ENCODE results near the gene STIM1. TPM values are rescaled to one million over a fixed set of nuclear protein-coding genes. Genes with fewer than 3 reads are reported as not detected.
"Not testable (repeated sequence)": the region's sequence is repeated elsewhere in the genome, so short reads cannot be mapped to it uniquely, and the experiment has no call there.

The STIM1 gene
- total RNA-seq, 2 experiments from 2014 or later: 98.8 to 101 TPM

- Mint-ChIP-seq H3K27ac (no peak overlapping the region), H3K4me1 (peaks cover 4% of the 10 kb centered on the region), H3K36me3 (peaks cover 65% of the 10 kb centered on the region), H3K27me3 (no peaks in the 10 kb centered on the region), H3K4me3 (no peak overlapping the region), H3K9me3 (peaks cover 12% of the 10 kb centered on the region)
- DNase-seq (no peak), ATAC-seq (ENCODE audit: low read depth) (no peak)
- POLR2A ChIA-PET: no interaction called here
These were observed 176.6 kb downstream of the STIM1 start for GRCh38 chr11:4032097-4032496.

GRCh38 chr11:4035985-4036384 is 180.5 kb downstream of the STIM1 start:
- Mint-ChIP-seq H3K27ac (no peak overlapping the region), H3K4me1 (peaks cover 7% of the 10 kb centered on the region), H3K4me3 (no peak overlapping the region), H3K27me3 (no peaks in the 10 kb centered on the region), H3K36me3 (peaks cover 49% of the 10 kb centered on the region), H3K9me3 (peaks cover 18% of the 10 kb centered on the region)
- DNase-seq: no peak
- ATAC-seq (ENCODE audit: low read depth): no peak
- POLR2A ChIA-PET: no interaction called here

- no peak overlapping the region for H3K4me3 Mint-ChIP-seq
- DNase-seq (no peak), ATAC-seq (ENCODE audit: low read depth) (no peak)
- H3K4me1 Mint-ChIP-seq: peaks cover 8% of the 10 kb centered on the region
- H3K27me3 Mint-ChIP-seq: no peaks in the 10 kb centered on the region
- no peak overlapping the region for H3K27ac Mint-ChIP-seq
- peaks cover 36% of the 10 kb centered on the region for H3K36me3 Mint-ChIP-seq
- H3K9me3 Mint-ChIP-seq: peaks cover 12% of the 10 kb centered on the region
- POLR2A ChIA-PET: no interaction called here
These were observed 183.5 kb downstream of the STIM1 start for GRCh38 chr11:4039011-4039410.

GRCh38 chr11:4040461-4040860 is 185.0 kb downstream of the STIM1 start:
- DNase-seq (no peak), ATAC-seq (ENCODE audit: low read depth) (no peak)
- Mint-ChIP-seq H3K4me1 (peaks cover 14% of the 10 kb centered on the region), H3K27me3 (no peaks in the 10 kb centered on the region), H3K9me3 (peaks cover 9% of the 10 kb centered on the region), H3K36me3 (peaks cover 28% of the 10 kb centered on the region), H3K27ac (no peak overlapping the region), H3K4me3 (no peak overlapping the region)
- POLR2A ChIA-PET: no interaction called here

GRCh38 chr11:4041731-4042391 is 186.4 kb downstream of the STIM1 start:
- POLR2A ChIA-PET: no interaction called here
- H3K27ac Mint-ChIP-seq: no peak overlapping the region
- no peak for DNase-seq
- no peak overlapping the region for H3K4me3 Mint-ChIP-seq
- no peak for ATAC-seq (ENCODE audit: low read depth)
- peaks cover 14% of the 10 kb centered on the region for H3K4me1 Mint-ChIP-seq
- no peaks in the 10 kb centered on the region for H3K27me3 Mint-ChIP-seq
- H3K9me3 Mint-ChIP-seq: peaks cover 6% of the 10 kb centered on the region
- peaks cover 15% of the 10 kb centered on the region for H3K36me3 Mint-ChIP-seq

GRCh38 chr11:4044976-4045646 is 189.6 kb downstream of the STIM1 start:
- Mint-ChIP-seq H3K9me3 (peaks cover 2% of the 10 kb centered on the region), H3K27ac (no peak overlapping the region), H3K36me3 (peaks cover 17% of the 10 kb centered on the region), H3K27me3 (no peaks in the 10 kb centered on the region), H3K4me3 (no peak overlapping the region), H3K4me1 (peaks cover 12% of the 10 kb centered on the region)
- DNase-seq: no peak
- no peak for ATAC-seq (ENCODE audit: low read depth)
- POLR2A ChIA-PET: no interaction called here

- Mint-ChIP-seq H3K27me3 (no peaks in the 10 kb centered on the region), H3K27ac (no peak overlapping the region)
These were observed 192.9 kb downstream of the STIM1 start for GRCh38 chr11:4048340-4048739.

GRCh38 chr11:4049006-4049405 is 193.5 kb downstream of the STIM1 start:
- peaks cover 1% of the 10 kb centered on the region for H3K9me3 Mint-ChIP-seq
- ATAC-seq (ENCODE audit: low read depth) (no peak), DNase-seq (no peak)
- H3K4me1 Mint-ChIP-seq: peaks cover 6% of the 10 kb centered on the region
- H3K4me3 Mint-ChIP-seq: no peak overlapping the region
- POLR2A ChIA-PET: no interaction called here
- peaks cover 28% of the 10 kb centered on the region for H3K36me3 Mint-ChIP-seq
- H3K27me3 Mint-ChIP-seq: no peaks in the 10 kb centered on the region
- no peak overlapping the region for H3K27ac Mint-ChIP-seq

More at GRCh38 chr11:4048340-4048739, 192.9 kb downstream of the STIM1 start:
- peaks cover 28% of the 10 kb centered on the region for H3K36me3 Mint-ChIP-seq
- ATAC-seq (ENCODE audit: low read depth): no peak
- POLR2A ChIA-PET: no interaction called here
- DNase-seq: no peak
- peaks cover 1% of the 10 kb centered on the region for H3K9me3 Mint-ChIP-seq
- H3K4me1 Mint-ChIP-seq: peaks cover 8% of the 10 kb centered on the region
- no peak overlapping the region for H3K4me3 Mint-ChIP-seq

GRCh38 chr11:4050138-4050537 is 194.7 kb downstream of the STIM1 start:
- Mint-ChIP-seq H3K9me3 (peaks cover 1% of the 10 kb centered on the region), H3K27me3 (no peaks in the 10 kb centered on the region), H3K27ac (no peak overlapping the region), H3K36me3 (peaks cover 31% of the 10 kb centered on the region), H3K4me1 (no peaks in the 10 kb centered on the region), H3K4me3 (no peak overlapping the region)
- ATAC-seq (ENCODE audit: low read depth) (no peak), DNase-seq (no peak)
- POLR2A ChIA-PET: no interaction called here

- peaks cover 47% of the 10 kb centered on the region for H3K36me3 Mint-ChIP-seq
- POLR2A ChIA-PET; ATAC-seq (ENCODE audit: low read depth); DNase-seq; H3K4me3 Mint-ChIP-seq; H3K27me3 Mint-ChIP-seq; H3K9me3 Mint-ChIP-seq; H3K27ac Mint-ChIP-seq: not testable (repeated sequence)
- peaks cover 11% of the 10 kb centered on the region for H3K4me1 Mint-ChIP-seq
These were observed 197.7 kb downstream of the STIM1 start for GRCh38 chr11:4053200-4053599.

- H3K36me3 Mint-ChIP-seq: peaks cover 50% of the 10 kb centered on the region
- ATAC-seq (ENCODE audit: low read depth) (no peak), DNase-seq (no peak)
- no peak overlapping the region for H3K27ac Mint-ChIP-seq
- H3K4me1 Mint-ChIP-seq: peaks cover 14% of the 10 kb centered on the region
- H3K4me3 Mint-ChIP-seq: no peak overlapping the region
- POLR2A ChIA-PET: no interaction called here
- no peaks in the 10 kb centered on the region for H3K27me3 Mint-ChIP-seq
- peaks cover 1% of the 10 kb centered on the region for H3K9me3 Mint-ChIP-seq
These were observed 199.2 kb downstream of the STIM1 start for GRCh38 chr11:4054643-4055042.

- peaks cover 17% of the 10 kb centered on the region for H3K4me1 Mint-ChIP-seq
- H3K27me3 Mint-ChIP-seq: no peaks in the 10 kb centered on the region
- no peak overlapping the region for H3K4me3 Mint-ChIP-seq
- POLR2A ChIA-PET: no interaction called here
- DNase-seq: no peak
- H3K27ac Mint-ChIP-seq: no peak overlapping the region
- no peaks in the 10 kb centered on the region for H3K9me3 Mint-ChIP-seq
- peaks cover 42% of the 10 kb centered on the region for H3K36me3 Mint-ChIP-seq
- no peak for ATAC-seq (ENCODE audit: low read depth)
These were observed 204.0 kb downstream of the STIM1 start for GRCh38 chr11:4059424-4059823.

- H3K9me3 Mint-ChIP-seq: no peaks in the 10 kb centered on the region
- peaks cover 37% of the 10 kb centered on the region for H3K36me3 Mint-ChIP-seq
- DNase-seq (no peak), ATAC-seq (ENCODE audit: low read depth) (no peak)
- H3K27me3 Mint-ChIP-seq: no peaks in the 10 kb centered on the region
- no peak overlapping the region for H3K27ac Mint-ChIP-seq
- peaks cover 22% of the 10 kb centered on the region for H3K4me1 Mint-ChIP-seq
- POLR2A ChIA-PET: interaction anchor here (0.5 kb wide), 1 partner anchor 50 kb away, joined by 4 read pairs; no protein-coding TSS in a partner anchor
- H3K4me3 Mint-ChIP-seq: no peak overlapping the region
These were observed 204.9 kb downstream of the STIM1 start for GRCh38 chr11:4060182-4060923.

GRCh38 chr11:4061700-4062099 is 206.2 kb downstream of the STIM1 start:
- Mint-ChIP-seq H3K4me1 (peaks cover 29% of the 10 kb centered on the region), H3K36me3 (peaks cover 31% of the 10 kb centered on the region), H3K27me3 (no peaks in the 10 kb centered on the region), H3K9me3 (no peaks in the 10 kb centered on the region), H3K4me3 (no peak overlapping the region), H3K27ac (no peak overlapping the region)
- POLR2A ChIA-PET: no interaction called here
- no peak for DNase-seq
- ATAC-seq (ENCODE audit: low read depth): no peak
